Measurements from ENCODE around the gene PRR20G. TPM values are rescaled to one million over a fixed set of nuclear protein-coding genes. Genes with fewer than 3 reads are reported as not detected.
A peak's percentile ranks its signal among the peaks of the same experiment; 100 is the strongest.

Gene PRR20G
- total RNA-seq, 1 donor, result not detected

DNA sequence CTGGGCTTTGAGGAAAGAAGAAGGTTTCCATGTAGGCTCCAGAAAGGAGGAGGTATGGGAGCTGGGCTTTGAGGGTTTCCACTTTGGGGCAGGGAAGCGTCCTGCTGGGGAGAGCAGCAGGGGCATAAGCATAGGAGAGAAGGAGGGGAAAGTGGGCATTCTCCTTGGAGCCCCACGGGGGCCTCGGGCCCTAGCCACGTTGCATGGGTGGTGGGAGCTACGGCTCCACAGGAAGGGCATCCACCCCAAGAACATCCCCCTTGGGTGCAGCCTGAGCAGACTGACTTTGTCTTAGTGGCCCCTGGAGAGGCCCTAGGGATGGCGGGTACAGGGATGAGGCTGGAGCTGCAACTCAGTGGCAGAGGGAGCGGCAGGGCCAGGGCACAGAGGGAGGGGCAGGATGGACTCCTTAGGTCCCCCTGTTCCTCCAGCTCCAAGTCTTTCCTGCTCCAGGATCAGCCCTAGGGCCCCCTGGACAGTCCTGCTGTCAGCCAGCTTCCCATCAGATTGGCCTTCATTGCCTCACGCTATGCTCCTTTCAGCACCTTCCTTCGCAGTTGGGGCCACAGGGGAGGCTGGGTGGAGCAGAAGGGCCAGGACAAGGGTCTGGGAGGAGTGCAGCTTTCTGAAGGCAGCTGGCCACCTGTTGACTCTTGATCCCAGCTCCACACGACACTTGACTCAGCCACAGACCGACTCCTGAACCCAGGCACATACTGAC lies 22.9 kb downstream of the PRR20G start:
- TF ChIP-seq, protein P1, sequence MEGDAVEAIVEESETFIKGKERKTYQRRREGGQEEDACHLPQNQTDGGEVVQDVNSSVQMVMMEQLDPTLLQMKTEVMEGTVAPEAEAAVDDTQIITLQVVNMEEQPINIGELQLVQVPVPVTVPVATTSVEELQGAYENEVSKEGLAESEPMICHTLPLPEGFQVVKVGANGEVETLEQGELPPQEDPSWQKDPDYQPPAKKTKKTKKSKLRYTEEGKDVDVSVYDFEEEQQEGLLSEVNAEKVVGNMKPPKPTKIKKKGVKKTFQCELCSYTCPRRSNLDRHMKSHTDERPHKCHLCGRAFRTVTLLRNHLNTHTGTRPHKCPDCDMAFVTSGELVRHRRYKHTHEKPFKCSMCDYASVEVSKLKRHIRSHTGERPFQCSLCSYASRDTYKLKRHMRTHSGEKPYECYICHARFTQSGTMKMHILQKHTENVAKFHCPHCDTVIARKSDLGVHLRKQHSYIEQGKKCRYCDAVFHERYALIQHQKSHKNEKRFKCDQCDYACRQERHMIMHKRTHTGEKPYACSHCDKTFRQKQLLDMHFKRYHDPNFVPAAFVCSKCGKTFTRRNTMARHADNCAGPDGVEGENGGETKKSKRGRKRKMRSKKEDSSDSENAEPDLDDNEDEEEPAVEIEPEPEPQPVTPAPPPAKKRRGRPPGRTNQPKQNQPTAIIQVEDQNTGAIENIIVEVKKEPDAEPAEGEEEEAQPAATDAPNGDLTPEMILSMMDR (IDR thresholded peaks at IDR 0.05; ENCODE audit: insufficient read depth, low read length), result no peak
- no peak overlapping the region for H3K4me3 ChIP-seq (ENCODE audit: low read depth, low read length)
- no peak for DNase-seq (ENCODE audit: low read depth)

DNA sequence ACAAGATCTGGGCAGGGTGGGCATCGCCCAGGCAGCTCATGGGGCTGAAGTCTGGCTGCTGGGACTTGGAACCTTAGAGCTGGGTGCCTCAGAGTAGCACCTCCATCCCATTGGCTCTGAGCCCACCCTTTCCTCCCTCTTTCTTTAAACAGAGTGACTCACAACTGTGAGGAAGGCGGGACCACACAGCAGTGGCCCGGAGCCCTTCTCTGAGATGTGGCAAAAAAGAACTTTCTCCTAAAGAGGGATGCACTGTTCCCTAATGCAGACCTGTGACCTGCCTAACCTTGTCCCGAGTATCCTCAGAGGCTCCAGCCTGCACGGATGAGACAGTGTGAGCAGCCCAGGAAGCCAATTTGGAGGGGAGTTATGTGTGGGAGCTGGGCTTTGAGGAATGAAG lies 23.6 kb downstream of the PRR20G start:
- no peak overlapping the region for H3K4me3 ChIP-seq (ENCODE audit: low read depth, low read length)
- TF ChIP-seq, protein P1 (IDR thresholded peaks at IDR 0.05; ENCODE audit: insufficient read depth, low read length), result no peak
- DNase-seq (ENCODE audit: low read depth), result peak; percentile 24

- TF ChIP-seq, protein P1 (IDR thresholded peaks at IDR 0.05; ENCODE audit: insufficient read depth, low read length), result no peak
- no peak for DNase-seq (ENCODE audit: low read depth)
- H3K4me3 ChIP-seq (ENCODE audit: low read depth, low read length), result no peak overlapping the region
These were observed 24.1 kb downstream of the PRR20G start for GRCh38 chr3:127263586-127264231.

GRCh38 chr3:127263037-127263436 lies 24.8 kb downstream of the PRR20G start:
- TF ChIP-seq, protein P1 (IDR thresholded peaks at IDR 0.05; ENCODE audit: insufficient read depth, low read length), result no peak
- DNase-seq (ENCODE audit: low read depth), result no peak
- no peak overlapping the region for H3K4me3 ChIP-seq (ENCODE audit: low read depth, low read length)

GRCh38 chr3:127262533-127262932 lies 25.3 kb downstream of the PRR20G start:
- TF ChIP-seq, protein P1 (IDR thresholded peaks at IDR 0.05; ENCODE audit: insufficient read depth, low read length), result no peak
- H3K4me3 ChIP-seq (ENCODE audit: low read depth, low read length), result no peak overlapping the region
- no peak for DNase-seq (ENCODE audit: low read depth)

- no peak overlapping the region for H3K4me3 ChIP-seq (ENCODE audit: low read depth, low read length)
- DNase-seq (ENCODE audit: low read depth), result no peak
- TF ChIP-seq, protein P1 (IDR thresholded peaks at IDR 0.05; ENCODE audit: insufficient read depth, low read length), result no peak
These were observed 25.9 kb downstream of the PRR20G start for GRCh38 chr3:127261925-127262324.
